NT2/D1 (cell line): Measurements from ENCODE around the gene KIF21B.
"Not testable (repeated sequence)": the region's sequence is repeated elsewhere in the genome, so short reads cannot be mapped to it uniquely, and the experiment has no call there.

Source experiments
- DNase-seq: peaks from one replicate; pipeline ENCODE4 v3.0.0-alpha.2; 2011; ENCODE audit warnings: low read depth, low spot score
- H3K27me3 ChIP-seq: 2 replicates; pipeline ENCODE4 v1.6.0; 2011; ENCODE audit warnings: mild to moderate bottlenecking; ENCODE audit not compliant: insufficient read length, insufficient read depth
- H3K36me3 ChIP-seq: 2 replicates; pipeline ENCODE4 v1.6.1; 2011; ENCODE audit warnings: mild to moderate bottlenecking, low read length, mixed read lengths; ENCODE audit not compliant: insufficient read depth, insufficient read length
- H3K4me1 ChIP-seq: 2 replicates; pipeline ENCODE4 v1.5.1; 2011; ENCODE audit not compliant: insufficient read depth, insufficient read length
- H3K4me3 ChIP-seq: 2 replicates; pipeline ENCODE4 v1.5.1; 2011; ENCODE audit warnings: low read depth; ENCODE audit not compliant: insufficient read length
- H3K9ac ChIP-seq: 2 replicates; pipeline ENCODE4 v1.6.0; 2011; ENCODE audit warnings: low read depth; ENCODE audit not compliant: insufficient read length
- H3K9me3 ChIP-seq: 2 replicates; pipeline ENCODE4 v1.5.1; 2011; ENCODE audit warnings: mild to moderate bottlenecking, low read length; ENCODE audit not compliant: insufficient read depth
- SUZ12 ChIP-seq: IDR thresholded peaks from 2 replicates; pipeline ENCODE4 v1.6.1; 2011; ENCODE audit not compliant: insufficient read length, insufficient read depth; ENCODE audit errors: extremely low read depth
- YY1 ChIP-seq: IDR thresholded peaks from 2 replicates; pipeline ENCODE4 v1.6.1; 2011; ENCODE audit not compliant: insufficient read length, insufficient read depth
- ZNF274 ChIP-seq: IDR thresholded peaks from 2 replicates; pipeline ENCODE4 v1.6.1; 2011; ENCODE audit warnings: mild to moderate bottlenecking, low read depth, low read length

KIF21B gene

DNA sequence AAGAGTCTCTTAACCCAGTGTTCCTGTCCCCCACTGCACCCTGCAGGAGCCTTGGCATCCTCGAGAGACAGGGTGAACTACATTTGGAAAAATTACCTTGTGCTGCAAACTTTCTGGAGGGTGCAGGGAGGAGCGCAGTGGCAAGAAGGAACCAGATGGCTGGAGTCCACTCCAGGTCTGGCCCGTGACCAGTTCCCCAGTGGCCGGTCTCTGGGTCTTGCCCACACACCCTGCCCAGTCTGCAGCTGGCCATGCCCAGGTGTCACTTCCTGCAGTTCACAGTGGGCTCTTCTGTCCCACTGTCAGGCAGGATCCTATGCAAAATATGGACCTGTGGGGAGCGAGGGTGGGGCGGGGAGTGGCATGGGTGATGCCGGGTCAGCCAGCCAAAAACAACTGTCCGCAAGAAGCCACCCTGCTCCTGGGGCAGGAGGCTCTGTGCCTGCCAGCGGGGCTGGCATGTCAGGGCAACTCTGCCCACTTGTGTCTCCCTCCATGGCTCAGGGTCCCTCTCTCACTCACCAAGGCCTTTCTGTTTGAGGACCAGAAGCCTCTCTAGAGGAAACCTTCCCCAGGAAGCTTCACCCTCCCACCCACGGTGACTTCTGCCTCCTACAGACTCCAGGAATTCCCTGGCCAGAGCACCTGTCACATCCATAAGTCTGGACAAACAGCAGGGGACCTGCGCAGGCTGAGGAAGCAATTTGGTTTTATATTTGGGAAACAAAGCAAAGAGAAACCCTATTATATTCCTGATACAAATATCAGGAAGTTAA lies 55.6 kb downstream of the KIF21B start:
- Histone ChIP-seq H3K9ac (no peak overlapping the region), H3K9me3 (no peaks in the 10 kb centered on the region), H3K36me3 (no peaks in the 10 kb centered on the region), H3K4me3 (no peak overlapping the region), H3K4me1 (peaks cover 8% of the 10 kb centered on the region), H3K27me3 (no peaks in the 10 kb centered on the region)
- no peak for TF ChIP-seq ZNF274
- no peak for TF ChIP-seq YY1
- TF ChIP-seq SUZ12: no peak
- DNase-seq: no peak

DNA sequence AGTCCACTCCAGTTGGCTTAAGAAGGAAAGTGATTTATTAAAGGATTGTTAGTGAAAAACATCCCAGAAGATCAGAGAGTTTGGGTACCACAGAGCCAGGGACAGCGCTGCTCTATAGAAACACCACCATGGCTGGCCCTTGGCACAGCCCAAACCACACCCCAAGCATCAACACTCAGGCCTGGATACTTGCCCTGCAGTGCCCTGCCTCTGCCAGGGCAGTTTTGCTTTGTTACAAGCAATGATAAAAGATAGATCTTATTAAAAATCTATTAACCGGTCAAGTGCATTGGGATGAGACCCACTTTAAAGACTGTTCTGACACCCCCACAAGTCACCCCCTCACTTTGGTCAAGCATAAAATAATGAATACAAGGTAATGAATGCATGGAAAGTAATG lies 56.6 kb downstream of the KIF21B start:
- Histone ChIP-seq H3K4me3 (no peak overlapping the region), H3K36me3 (no peaks in the 10 kb centered on the region), H3K27me3 (no peaks in the 10 kb centered on the region), H3K4me1 (peaks cover 3% of the 10 kb centered on the region), H3K9me3 (no peaks in the 10 kb centered on the region), H3K9ac (no peak overlapping the region)
- no peak for DNase-seq
- TF ChIP-seq YY1: no peak

DNA sequence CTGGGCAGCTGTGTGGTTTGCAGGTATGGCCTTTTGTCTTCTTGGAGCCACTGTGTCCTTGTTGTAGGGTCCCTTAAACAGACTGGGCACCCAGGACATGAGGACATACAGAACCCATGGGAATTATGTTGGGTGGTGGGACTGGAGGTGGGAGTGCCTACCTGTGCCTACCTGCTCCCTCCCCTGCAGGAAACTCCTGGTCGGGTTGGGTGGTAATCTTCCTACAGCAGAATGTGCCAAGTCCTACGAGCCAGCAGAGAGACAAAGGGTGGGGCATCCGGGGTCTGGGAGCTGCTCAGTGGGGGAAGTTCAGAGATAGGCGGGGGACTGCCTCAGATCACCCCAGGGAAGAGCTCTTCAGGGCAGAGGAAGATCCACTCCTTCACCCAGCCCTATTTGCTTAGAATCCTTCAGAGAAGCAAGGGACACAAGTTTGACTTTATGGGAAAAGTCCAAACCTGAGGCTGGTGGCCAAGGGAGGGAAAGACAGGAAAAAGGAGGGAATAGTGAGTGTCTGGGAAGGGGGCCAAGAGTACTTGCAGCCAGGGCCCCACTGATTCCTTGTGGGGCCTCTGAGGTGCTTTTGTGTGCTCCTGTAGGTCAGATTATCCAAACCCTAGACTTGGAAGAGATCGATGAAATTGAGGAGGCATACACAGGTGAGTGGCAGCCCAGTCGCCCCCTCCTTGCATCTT lies 58.3 kb downstream of the KIF21B start:
- Histone ChIP-seq H3K9ac (no peak overlapping the region), H3K27me3 (no peaks in the 10 kb centered on the region), H3K36me3 (no peaks in the 10 kb centered on the region), H3K9me3 (no peaks in the 10 kb centered on the region), H3K4me1 (peaks cover 3% of the 10 kb centered on the region), H3K4me3 (no peak overlapping the region)
- no peak for DNase-seq
- TF ChIP-seq SUZ12 (no peak), YY1 (no peak), ZNF274 (no peak)

DNA sequence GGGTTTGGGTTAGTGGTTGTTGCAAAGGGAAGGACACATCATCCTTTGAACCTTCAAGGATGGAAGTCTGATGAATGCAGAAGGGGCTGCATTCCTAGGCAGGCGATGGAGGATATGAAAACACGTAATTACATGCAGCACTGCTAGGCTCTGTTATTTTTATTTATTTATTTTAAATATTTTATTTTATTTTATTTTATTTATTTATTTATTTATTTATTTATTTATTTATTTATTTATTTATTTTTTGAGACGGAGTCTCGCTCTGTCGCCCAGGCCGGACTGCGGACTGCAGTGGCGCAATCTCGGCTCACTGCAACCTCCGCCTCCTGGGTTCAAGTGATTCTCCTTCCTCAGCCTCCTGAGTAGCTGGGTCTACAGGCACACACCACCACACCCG lies 59.6 kb downstream of the KIF21B start:
- H3K9ac ChIP-seq, H3K27me3 ChIP-seq, H3K4me1 ChIP-seq, H3K9me3 ChIP-seq, H3K4me3 ChIP-seq, DNase-seq, H3K36me3 ChIP-seq: not testable (repeated sequence)

DNA sequence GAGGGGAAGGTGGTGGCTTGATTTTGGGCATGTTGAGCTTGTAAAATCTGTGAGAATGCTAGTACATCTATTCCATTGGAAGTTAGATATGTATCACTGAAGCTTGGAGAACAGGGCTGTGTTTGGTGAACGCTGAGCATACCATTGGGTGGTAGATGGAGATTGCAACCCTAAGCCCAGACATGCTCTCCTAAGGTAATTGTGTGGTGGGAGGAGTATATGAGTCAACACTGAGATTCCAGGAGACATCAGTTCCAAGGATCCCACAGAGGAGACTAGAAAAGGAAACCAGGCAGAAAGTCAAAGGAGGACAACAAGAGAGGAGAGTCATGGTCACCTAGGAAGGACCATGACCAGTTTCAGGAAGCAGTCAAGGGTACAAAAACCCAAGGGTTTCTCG lies 60.4 kb downstream of the KIF21B start:
- H3K36me3 ChIP-seq: no peaks in the 10 kb centered on the region
- no peak overlapping the region for H3K4me3 ChIP-seq
- H3K4me1 ChIP-seq: peaks cover 12% of the 10 kb centered on the region
- TF ChIP-seq YY1 (no peak), ZNF274 (no peak), SUZ12 (no peak)
- H3K9me3 ChIP-seq: no peaks in the 10 kb centered on the region
- no peaks in the 10 kb centered on the region for H3K27me3 ChIP-seq
- H3K9ac ChIP-seq: no peak overlapping the region
- no peak for DNase-seq

DNA sequence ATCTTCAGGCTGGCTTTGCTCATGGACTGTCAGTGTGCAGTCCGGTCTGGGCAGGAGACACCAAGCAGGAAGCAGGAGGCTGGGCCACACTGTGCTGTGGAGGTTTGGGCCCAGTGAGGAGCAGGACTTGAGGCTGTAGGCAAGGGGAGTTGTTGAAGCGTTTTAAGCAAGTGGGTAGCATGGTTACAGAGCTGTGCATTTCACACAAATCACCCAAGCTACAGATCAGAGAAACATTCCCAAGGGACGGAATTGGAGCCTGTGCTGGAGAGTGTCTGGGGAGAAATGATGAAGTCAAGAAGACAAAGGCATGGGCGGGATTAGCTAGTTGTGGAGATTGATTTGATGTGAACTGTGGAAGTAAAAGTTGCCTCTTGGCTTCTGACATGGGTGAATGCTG lies 60.9 kb downstream of the KIF21B start:
- no peak for DNase-seq
- no peak overlapping the region for H3K9ac ChIP-seq

DNA sequence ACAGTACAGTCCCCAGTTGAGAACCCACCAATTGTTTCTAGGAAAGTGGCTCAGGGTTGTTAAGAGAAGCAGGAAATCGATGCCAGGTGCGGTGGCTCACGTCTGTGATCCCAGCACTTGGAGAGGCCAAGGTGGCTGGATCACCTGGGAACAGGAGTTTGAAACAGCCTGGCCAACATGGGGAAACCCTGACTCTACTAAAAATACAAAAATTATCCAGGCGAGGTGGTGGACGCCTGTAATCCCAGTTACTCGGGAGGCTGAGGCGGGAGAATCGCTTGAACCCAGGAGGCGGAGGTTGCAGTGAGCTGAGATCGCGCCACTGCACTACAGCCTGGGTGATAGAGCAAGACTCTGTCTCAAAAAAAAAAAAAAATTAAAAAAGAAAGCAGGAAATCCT lies 61.4 kb downstream of the KIF21B start:
- peaks cover 12% of the 10 kb centered on the region for H3K4me1 ChIP-seq
- H3K4me3 ChIP-seq, H3K36me3 ChIP-seq, H3K9ac ChIP-seq, H3K9me3 ChIP-seq, H3K27me3 ChIP-seq, DNase-seq: not testable (repeated sequence)

More for the DNA sequence above, 60.9 kb downstream of the KIF21B start:
- H3K27me3 ChIP-seq: no peaks in the 10 kb centered on the region
- no peak for TF ChIP-seq SUZ12
- TF ChIP-seq ZNF274: no peak
- TF ChIP-seq YY1: no peak
- no peaks in the 10 kb centered on the region for H3K36me3 ChIP-seq
- no peaks in the 10 kb centered on the region for H3K9me3 ChIP-seq
- H3K4me1 ChIP-seq: peaks cover 12% of the 10 kb centered on the region
- H3K4me3 ChIP-seq: no peak overlapping the region
